IPS DF 4.7 (cell line): ENCODE measurements around the gene ADARB1.

Experiments
- DNase-seq: peaks from one replicate; pipeline ENCODE4 v3.0.0-alpha.2; 2013; ENCODE audit warnings: low spot score; ENCODE audit errors: extremely low read depth

ADARB1 gene

GRCh38 chr21:45039317-45040156 lies 34.8 kb upstream of the ADARB1 start:
- DNase-seq = no peak

GRCh38 chr21:45040157-45040711 lies 34.1 kb upstream of the ADARB1 start:
- no peak for DNase-seq

GRCh38 chr21:45040739-45041138 lies 33.6 kb upstream of the ADARB1 start:
- no peak for DNase-seq

DNA sequence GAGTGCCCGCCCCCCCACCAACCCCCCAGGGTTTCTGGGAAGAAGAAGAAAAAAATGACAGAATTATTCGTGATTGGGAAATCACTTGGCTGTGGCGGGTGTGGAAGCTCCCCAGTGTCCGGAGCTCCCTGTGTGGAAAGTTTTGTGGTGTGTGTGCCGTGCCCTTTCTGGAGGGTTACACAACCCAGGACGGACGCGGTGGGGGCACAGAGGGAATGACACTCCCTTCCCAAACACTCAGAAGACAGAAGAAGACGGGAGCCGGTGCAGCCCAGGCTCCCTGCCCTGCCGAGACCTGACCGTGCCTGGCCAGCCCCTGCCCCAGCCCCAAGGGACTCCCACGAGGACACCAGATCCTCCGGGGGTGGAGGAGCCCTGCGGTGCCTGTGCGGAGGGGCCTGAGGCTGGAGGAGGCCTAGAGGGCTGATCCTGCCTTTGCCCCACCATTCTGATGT lies 33.0 kb upstream of the ADARB1 start:
- DNase-seq = no peak

GRCh38 chr21:45041984-45042663 lies 32.3 kb upstream of the ADARB1 start:
- no peak for DNase-seq

GRCh38 chr21:45042664-45043161 lies 31.7 kb upstream of the ADARB1 start:
- DNase-seq = no peak

- DNase-seq = no peak
Measured at GRCh38 chr21:45043541-45044020, 30.8 kb upstream of the ADARB1 start.

- no peak for DNase-seq
Measured at GRCh38 chr21:45045481-45045880, 28.9 kb upstream of the ADARB1 start.

GRCh38 chr21:45047257-45047656 lies 27.1 kb upstream of the ADARB1 start:
- no peak for DNase-seq

- DNase-seq = no peak
Measured at GRCh38 chr21:45048026-45048698, 26.2 kb upstream of the ADARB1 start.

DNA sequence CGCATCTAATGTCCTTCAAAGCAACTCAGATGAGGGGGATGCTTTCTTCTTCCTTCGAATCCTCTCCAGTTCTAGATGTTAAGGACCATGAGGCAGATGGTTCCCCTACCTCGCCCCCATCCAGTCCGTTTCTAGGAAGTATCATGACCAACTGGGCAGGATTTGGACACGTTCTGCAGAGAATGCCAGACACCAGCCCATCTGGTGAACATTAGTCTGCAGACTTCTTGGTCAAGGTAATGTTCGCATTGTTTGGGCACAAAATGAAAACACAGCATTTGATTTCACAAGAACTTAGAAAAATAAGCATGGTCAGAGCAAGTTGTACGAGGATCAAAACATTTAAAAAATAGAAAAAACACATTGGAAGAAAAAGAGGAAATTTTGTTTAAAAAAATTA lies 25.4 kb upstream of the ADARB1 start:
- DNase-seq = no peak

DNA sequence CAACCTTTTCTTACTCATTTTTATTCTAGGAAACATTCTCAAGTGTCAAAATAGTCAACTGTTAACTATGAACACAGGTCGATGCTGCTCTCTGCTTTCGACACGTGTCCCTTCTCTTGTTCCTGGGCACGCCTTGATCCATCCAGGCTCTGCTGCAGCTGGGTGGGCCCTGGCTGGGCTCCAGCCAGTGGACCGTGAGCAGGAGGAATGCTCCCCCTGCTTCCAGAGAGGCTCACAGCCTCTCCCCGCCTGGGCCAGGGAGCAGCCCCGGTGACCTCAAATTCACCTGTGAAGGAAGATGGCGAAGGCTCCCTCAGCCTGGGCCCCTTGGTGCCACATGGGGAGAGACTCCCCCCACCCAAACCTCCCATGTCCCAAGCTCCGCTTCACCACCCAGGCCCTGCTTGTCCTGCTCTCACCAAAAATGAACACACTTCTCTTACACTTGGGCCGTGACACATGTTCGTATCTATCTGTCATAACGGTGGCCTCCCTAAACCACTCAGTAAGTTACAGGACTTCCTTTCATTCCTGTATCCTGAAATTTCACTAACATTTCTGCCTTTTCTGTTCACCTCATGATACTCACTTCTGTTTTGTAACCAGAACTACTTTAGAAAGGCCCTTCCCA lies 24.6 kb upstream of the ADARB1 start:
- DNase-seq = no peak

GRCh38 chr21:45050345-45050796 lies 24.0 kb upstream of the ADARB1 start:
- no peak for DNase-seq

DNA sequence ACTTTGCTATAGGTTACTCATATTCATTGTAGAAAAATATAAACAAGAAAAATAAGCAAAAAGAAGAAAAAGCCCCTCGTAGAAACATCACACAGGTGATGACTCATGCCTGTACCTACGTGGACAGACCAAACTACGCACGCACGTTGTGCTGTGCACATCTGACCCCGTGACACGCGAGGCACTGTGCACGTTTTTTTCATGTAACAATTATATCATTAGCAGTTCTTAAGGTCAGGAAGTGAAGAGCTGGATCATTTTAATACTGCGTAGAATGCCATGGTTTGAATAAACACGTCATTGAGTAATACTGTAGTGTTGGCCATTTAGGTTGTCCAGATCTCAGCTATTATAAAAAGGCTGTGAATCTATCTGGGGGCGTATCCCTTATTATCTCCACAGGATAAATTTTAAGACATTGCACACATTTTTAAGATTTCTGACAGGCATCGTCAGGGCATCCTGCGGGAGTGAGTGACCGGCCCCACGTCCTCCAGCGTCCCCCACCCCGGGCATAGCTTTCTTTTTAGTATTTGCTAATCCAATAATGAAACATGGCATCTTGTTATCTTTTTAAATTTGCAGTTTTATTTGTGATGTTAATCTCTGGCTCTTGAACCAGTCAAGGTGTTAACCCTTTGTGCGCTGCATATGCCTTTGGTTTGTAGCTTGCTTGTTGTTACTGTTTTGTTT lies 23.4 kb upstream of the ADARB1 start:
- no peak for DNase-seq

- no peak for DNase-seq
Measured at GRCh38 chr21:45051580-45052434, 22.6 kb upstream of the ADARB1 start.

GRCh38 chr21:45052960-45053359 lies 21.4 kb upstream of the ADARB1 start:
- no peak for DNase-seq

DNA sequence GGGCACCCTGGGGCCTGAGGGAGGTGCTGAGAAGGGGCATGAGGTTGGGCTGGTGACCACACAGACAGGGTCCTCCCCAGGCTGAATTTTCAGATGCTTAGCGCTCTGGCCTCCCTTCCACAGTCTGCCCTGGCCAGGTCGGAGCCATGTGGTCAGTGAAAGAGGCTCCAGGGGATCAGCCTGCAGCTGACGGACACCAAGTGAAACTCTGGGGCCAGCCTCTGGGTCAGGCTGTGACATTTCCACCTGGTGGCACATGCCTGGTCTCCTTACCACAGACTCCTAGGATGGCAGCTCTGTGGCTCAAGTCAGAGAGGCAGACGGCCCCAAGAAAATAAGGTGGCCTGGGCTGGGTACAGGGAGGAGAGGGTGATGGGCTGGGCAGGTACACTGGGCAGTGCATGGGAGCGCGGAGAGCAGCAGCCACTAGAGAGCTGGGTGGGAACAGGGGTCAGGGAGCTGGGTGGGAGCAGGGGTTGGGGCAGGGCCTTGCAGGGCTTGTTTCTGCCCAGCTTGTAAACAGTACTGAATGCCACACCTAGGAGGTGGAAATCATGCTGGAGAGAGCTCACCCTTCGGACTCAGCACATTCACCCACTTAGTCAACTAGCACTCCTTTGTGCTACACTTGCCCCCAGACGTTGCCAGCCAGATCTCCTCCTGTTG lies 20.7 kb upstream of the ADARB1 start:
- no peak for DNase-seq

GRCh38 chr21:45054227-45054926 lies 20.0 kb upstream of the ADARB1 start:
- DNase-seq = no peak
